Activated naive CD4-positive, alpha-beta T cell treated with anti-CD3 and anti-CD28 coated beads for 36 hours (primary cell): ENCODE measurements around the gene ABCA10. TPM values are rescaled to one million over a fixed set of nuclear protein-coding genes. Genes with fewer than 3 reads are reported as not detected.
A peak's percentile ranks its signal among the peaks of the same experiment; 100 is the strongest.

Experiments used
- CTCF ChIA-PET: fragments of 350-600 bp; sonication (Branson Sonifier 250); formaldehyde crosslinking; loops from one replicate; lab custom pipeline; 2021; ENCODE audit warnings: antibody characterized with exemption; lab: Charles Lee
- DNase-seq: peaks from one replicate; pipeline ENCODE4 v3.0.0-alpha.2; 2020
- H3K27ac Mint-ChIP-seq: one replicate; pipeline ENCODE4 v1.8.0; 2021; ENCODE audit warnings: mild to moderate bottlenecking, mixed read lengths
- H3K27me3 Mint-ChIP-seq: one replicate; pipeline ENCODE4 v1.8.0; 2021; ENCODE audit warnings: low read depth, mixed read lengths
- H3K36me3 Mint-ChIP-seq: one replicate; pipeline ENCODE4 v1.8.0; 2021; ENCODE audit warnings: low read depth, mixed read lengths
- H3K4me1 Mint-ChIP-seq: one replicate; pipeline ENCODE4 v1.8.0; 2021; ENCODE audit warnings: low read depth, mixed read lengths
- H3K4me3 Mint-ChIP-seq: one replicate; pipeline ENCODE4 v1.8.0; 2021; ENCODE audit warnings: mild to moderate bottlenecking, moderate library complexity, mixed read lengths
- H3K9me3 Mint-ChIP-seq: one replicate; pipeline ENCODE4 v1.8.0; 2021; ENCODE audit warnings: mixed read lengths
- intact Hi-C: fragments of 100-400 bp; cut with micrococcal nuclease; formaldehyde crosslinking; loops from one replicate; pipeline ENCODE4 v1.15.1; 2023
- total RNA-seq, 2 experiments: library from RNA; stranded (reverse); gene quantifications; one replicate each; pipeline ENCODE4 v1.2.3, GENCODE V29; 2021

ABCA10 gene
- total RNA-seq, 2 experiments from 2014 or later: 0.07 to 0.14 TPM

DNA sequence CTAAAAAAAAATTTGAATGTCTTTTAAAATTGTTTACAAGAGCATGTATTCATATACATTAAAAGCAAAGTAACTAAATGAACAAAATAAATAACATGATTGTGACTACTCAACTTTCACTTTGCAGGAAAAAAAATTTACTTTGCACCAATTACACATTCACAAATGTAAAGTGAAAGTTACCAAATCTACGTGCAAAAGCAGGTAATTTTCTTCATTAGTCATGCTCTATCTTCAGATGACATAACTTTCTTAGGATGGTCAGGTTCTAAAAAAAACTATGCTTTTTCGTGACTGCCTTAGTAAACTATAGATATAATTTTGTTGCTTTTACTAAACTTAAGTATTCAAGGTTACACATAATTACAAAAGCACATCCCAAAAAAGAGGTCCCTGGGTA lies 17.0 kb upstream of the ABCA10 start:
- H3K36me3 Mint-ChIP-seq: peaks cover 4% of the 10 kb centered on the region
- intact Hi-C loops: loop anchor here (2.0 to 10.0 kb wide), 3 partner anchors 149 to 711 kb away; no protein-coding TSS in a partner anchor
- H3K27ac Mint-ChIP-seq: no peak overlapping the region
- no peaks in the 10 kb centered on the region for H3K27me3 Mint-ChIP-seq
- no peak for DNase-seq
- H3K9me3 Mint-ChIP-seq: no peaks in the 10 kb centered on the region
- H3K4me1 Mint-ChIP-seq: no peaks in the 10 kb centered on the region
- no peak overlapping the region for H3K4me3 Mint-ChIP-seq
- CTCF ChIA-PET: interaction anchor here (1.6 kb wide), 1 partner anchor 10 kb away, joined by 7 read pairs; no protein-coding TSS in a partner anchor

- CTCF ChIA-PET: interaction anchor here (0.6 to 0.9 kb wide), 2 partner anchors 9 to 291 kb away, joined by 3 read pairs; no protein-coding TSS in a partner anchor
- Mint-ChIP-seq H3K27me3 (no peaks in the 10 kb centered on the region), H3K9me3 (no peaks in the 10 kb centered on the region), H3K36me3 (peaks cover 12% of the 10 kb centered on the region), H3K27ac (no peak overlapping the region), H3K4me1 (no peaks in the 10 kb centered on the region), H3K4me3 (no peak overlapping the region)
- intact Hi-C loops: loop anchor here (10.0 kb wide), 2 partner anchors 155 to 705 kb away; no protein-coding TSS in a partner anchor
- DNase-seq: no peak
Observed at GRCh38 chr17:69239611-69240600, 11.3 kb upstream of the ABCA10 start.

DNA sequence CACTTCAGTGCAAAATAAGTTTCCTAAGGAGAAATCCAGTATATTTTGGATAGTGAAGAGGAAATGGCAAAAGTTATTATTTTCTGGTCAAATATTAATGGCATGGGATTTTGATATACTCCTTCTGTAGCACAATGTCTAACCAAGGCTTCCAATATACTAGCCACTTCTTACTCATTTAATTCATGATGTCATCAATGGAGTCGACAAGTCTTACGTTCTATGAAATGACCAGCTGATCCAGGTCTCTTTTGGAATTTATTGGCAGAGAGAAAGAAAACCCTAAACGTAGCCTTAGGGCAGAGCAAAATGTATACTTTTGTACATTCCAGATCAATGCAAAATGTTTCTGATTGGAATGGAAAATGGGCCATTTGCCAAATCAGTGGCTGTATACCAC lies 8.3 kb upstream of the ABCA10 start:
- Mint-ChIP-seq H3K36me3 (peaks cover 12% of the 10 kb centered on the region), H3K27ac (no peak overlapping the region), H3K27me3 (no peaks in the 10 kb centered on the region), H3K4me3 (no peak overlapping the region), H3K9me3 (peaks cover 17% of the 10 kb centered on the region), H3K4me1 (no peaks in the 10 kb centered on the region)
- DNase-seq: no peak
- intact Hi-C loops: no loop called here
- CTCF ChIA-PET: no interaction called here

- peaks cover 17% of the 10 kb centered on the region for H3K9me3 Mint-ChIP-seq
- H3K4me3 Mint-ChIP-seq: no peak overlapping the region
- no peaks in the 10 kb centered on the region for H3K4me1 Mint-ChIP-seq
- no peaks in the 10 kb centered on the region for H3K27me3 Mint-ChIP-seq
- intact Hi-C loops: no loop called here
- CTCF ChIA-PET: interaction anchor here (0.9 kb wide), 1 partner anchor 462 kb away, joined by 3 read pairs; no protein-coding TSS in a partner anchor
- H3K36me3 Mint-ChIP-seq: peaks cover 12% of the 10 kb centered on the region
- no peak overlapping the region for H3K27ac Mint-ChIP-seq
- DNase-seq: no peak
Observed at GRCh38 chr17:69236464-69236863, 7.8 kb upstream of the ABCA10 start.

GRCh38 chr17:69235338-69236058 lies 6.9 kb upstream of the ABCA10 start:
- CTCF ChIA-PET: interaction anchor here (0.7 to 1.6 kb wide), 3 partner anchors 9 to 461 kb away, joined by 3 to 7 read pairs (median 3); no protein-coding TSS in a partner anchor
- Mint-ChIP-seq H3K4me1 (no peaks in the 10 kb centered on the region), H3K4me3 (no peak overlapping the region), H3K9me3 (peaks cover 23% of the 10 kb centered on the region), H3K27me3 (no peaks in the 10 kb centered on the region), H3K36me3 (peaks cover 7% of the 10 kb centered on the region), H3K27ac (no peak overlapping the region)
- peak; percentile 76 for DNase-seq
- intact Hi-C loops: loop anchor here (1.0 kb wide), 2 partner anchors 458 to 463 kb away; no protein-coding TSS in a partner anchor

GRCh38 chr17:69232650-69233049 lies 4.0 kb upstream of the ABCA10 start:
- DNase-seq: no peak
- H3K36me3 Mint-ChIP-seq: peaks cover 4% of the 10 kb centered on the region
- H3K9me3 Mint-ChIP-seq: peaks cover 25% of the 10 kb centered on the region
- H3K27ac Mint-ChIP-seq: no peak overlapping the region
- CTCF ChIA-PET: interaction anchor here (1.0 kb wide), 1 partner anchor 29 kb away, joined by 3 read pairs; no protein-coding TSS in a partner anchor
- H3K4me3 Mint-ChIP-seq: no peak overlapping the region
- no peaks in the 10 kb centered on the region for H3K4me1 Mint-ChIP-seq
- H3K27me3 Mint-ChIP-seq: no peaks in the 10 kb centered on the region
- intact Hi-C loops: no loop called here

GRCh38 chr17:69231521-69231920 lies 2.9 kb upstream of the ABCA10 start:
- Mint-ChIP-seq H3K27ac (no peak overlapping the region), H3K27me3 (no peaks in the 10 kb centered on the region), H3K4me1 (no peaks in the 10 kb centered on the region), H3K4me3 (no peak overlapping the region), H3K9me3 (peaks cover 25% of the 10 kb centered on the region), H3K36me3 (peaks cover 3% of the 10 kb centered on the region)
- intact Hi-C loops: no loop called here
- CTCF ChIA-PET: no interaction called here
- no peak for DNase-seq

DNA sequence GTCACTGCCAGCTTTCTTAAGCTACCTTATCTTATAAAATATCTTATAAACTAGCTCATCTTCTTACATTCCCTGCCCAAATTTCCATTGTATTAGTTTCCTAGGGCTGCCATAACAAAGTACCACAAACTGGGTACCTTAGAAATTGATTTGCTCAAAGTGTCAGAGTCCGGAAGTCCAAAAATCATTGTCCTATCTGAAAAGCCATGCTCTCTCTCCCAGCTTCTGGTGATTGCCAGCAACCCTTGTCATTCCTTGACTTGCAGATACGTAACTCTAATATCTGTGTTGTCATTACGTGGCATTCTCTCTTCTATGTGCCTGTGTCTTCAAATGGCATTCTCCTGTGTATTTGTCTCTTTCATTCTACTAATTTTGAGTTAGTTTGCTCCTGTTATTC lies 2.3 kb upstream of the ABCA10 start:
- no peak overlapping the region for H3K27ac Mint-ChIP-seq
- H3K4me1 Mint-ChIP-seq: no peaks in the 10 kb centered on the region
- H3K4me3 Mint-ChIP-seq: no peak overlapping the region
- no peak for DNase-seq
- peaks cover 25% of the 10 kb centered on the region for H3K9me3 Mint-ChIP-seq
- CTCF ChIA-PET: no interaction called here
- intact Hi-C loops: no loop called here
- peaks cover 3% of the 10 kb centered on the region for H3K36me3 Mint-ChIP-seq
- no peaks in the 10 kb centered on the region for H3K27me3 Mint-ChIP-seq

- no peak for DNase-seq
- Mint-ChIP-seq H3K27ac (no peak overlapping the region), H3K9me3 (peaks cover 15% of the 10 kb centered on the region), H3K27me3 (no peaks in the 10 kb centered on the region), H3K4me1 (peaks cover 2% of the 10 kb centered on the region), H3K4me3 (no peak overlapping the region), H3K36me3 (no peaks in the 10 kb centered on the region)
- CTCF ChIA-PET: no interaction called here
- intact Hi-C loops: loop anchor here (10.0 kb wide), 1 partner anchor 163 kb away; the partner anchor contains the start of gene ABCA9
Observed at GRCh38 chr17:69228018-69228417, 606 bp downstream of the ABCA10 start.

GRCh38 chr17:69227541-69227940 lies 1.1 kb downstream of the ABCA10 start:
- Mint-ChIP-seq H3K27me3 (no peaks in the 10 kb centered on the region), H3K9me3 (peaks cover 10% of the 10 kb centered on the region)
- CTCF ChIA-PET: interaction anchor here (0.6 kb wide), 1 partner anchor 139 kb away, joined by 4 read pairs; no protein-coding TSS in a partner anchor

DNA sequence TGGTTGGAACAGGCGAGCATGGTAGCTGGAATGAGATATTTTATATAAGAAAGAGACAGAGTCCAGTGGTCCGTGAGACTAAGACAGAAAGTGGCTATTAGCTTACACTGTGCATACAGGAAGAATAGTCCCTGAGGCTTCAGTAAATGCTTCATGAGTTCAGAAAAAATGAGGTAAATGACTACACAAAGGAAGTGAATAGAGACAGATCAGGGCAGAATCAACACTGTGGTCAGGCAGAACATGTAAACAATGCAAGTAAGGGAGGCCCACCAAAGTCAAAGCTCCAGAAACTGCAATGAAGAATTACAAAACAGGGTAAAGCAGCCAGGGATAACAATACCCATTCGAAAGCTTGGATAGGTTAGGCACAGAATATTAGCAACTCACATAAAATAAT lies 4.8 kb downstream of the ABCA10 start:
- Mint-ChIP-seq H3K4me3 (no peak overlapping the region), H3K27ac (no peak overlapping the region), H3K27me3 (no peaks in the 10 kb centered on the region), H3K36me3 (peaks cover 2% of the 10 kb centered on the region), H3K4me1 (peaks cover 4% of the 10 kb centered on the region), H3K9me3 (no peaks in the 10 kb centered on the region)
- no peak for DNase-seq
- intact Hi-C loops: loop anchor here (10.0 kb wide), 1 partner anchor 159 kb away; the partner anchor contains the start of gene ABCA9
- CTCF ChIA-PET: no interaction called here

More at GRCh38 chr17:69227541-69227940, 1.1 kb downstream of the ABCA10 start:
- Mint-ChIP-seq H3K4me1 (peaks cover 4% of the 10 kb centered on the region), H3K27ac (no peak overlapping the region), H3K4me3 (no peak overlapping the region), H3K36me3 (no peaks in the 10 kb centered on the region)
- no peak for DNase-seq
- intact Hi-C loops: loop anchor here (10.0 kb wide), 1 partner anchor 163 kb away; the partner anchor contains the start of gene ABCA9
